ENCODE results near the gene MSRB2. TPM values are rescaled to one million over a fixed set of nuclear protein-coding genes. Genes with fewer than 3 reads are reported as not detected.

The MSRB2 gene
- total and polyA plus RNA-seq, 2 donors (not counting 1 experiment from before 2014, with no cell fraction given): 1.5 to 3.0 TPM

DNA sequence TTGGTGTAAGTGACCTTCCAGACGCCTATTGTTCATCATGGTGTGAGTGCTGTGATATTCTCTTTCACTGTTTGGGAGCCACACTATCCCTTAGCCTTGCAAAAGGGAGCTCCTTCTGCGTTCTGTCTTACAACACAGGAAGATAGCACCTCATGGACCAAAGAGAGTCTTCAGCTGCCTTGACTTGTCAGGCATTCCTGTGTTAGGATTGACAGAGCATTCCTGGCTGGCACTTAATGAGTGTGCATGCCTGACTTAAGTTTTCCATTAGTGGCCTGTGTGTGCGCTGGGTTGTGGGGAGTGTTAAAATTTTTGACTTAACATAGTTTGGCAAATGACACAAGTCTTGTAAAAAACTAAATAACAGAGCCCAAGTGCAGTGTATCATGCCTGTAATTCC lies 21.9 kb upstream of the MSRB2 start:
- POLR2A ChIA-PET: no interaction called here
- no peaks in the 10 kb centered on the region for H3K9me3 Mint-ChIP-seq (ENCODE audit: insufficient read depth)
- WGBS (ENCODE audit: insufficient coverage): 100% methylated on average over 1 of the region's 3 CpGs

GRCh38 chr10:23075672-23076071 lies 19.7 kb upstream of the MSRB2 start:
- Histone ChIP-seq H2AFZ (ENCODE audit: insufficient read depth, low read depth, low read length, poor library complexity, severe bottlenecking) (no peak overlapping the region), H3K36me3 (replicated peaks in 1 of 2; ENCODE audit: control extremely low read depth in 1 of 2, control insufficient read depth in 1 of 2, extremely low read depth in 1 of 2, insufficient read depth in 2 of 2, low read length in 1 of 2) (no peaks in the 10 kb centered on the region), H4K20me1 (ENCODE audit: control insufficient read depth, insufficient read depth, low read length, poor library complexity, severe bottlenecking) (no peaks in the 10 kb centered on the region), H3K4me1 (ENCODE audit: control insufficient read depth in 2 of 2, insufficient read depth in 2 of 2, low read length in 2 of 2) (no peaks in the 10 kb centered on the region), H3K4me2 (replicated peaks; ENCODE audit: low read depth, low read length, poor library complexity, severe bottlenecking) (no peak overlapping the region), H3K27ac (ENCODE audit: low read length in 2 of 2) (no peak overlapping the region), H3K9me3 (ENCODE audit: control extremely low read depth in 1 of 3, control insufficient read depth in 2 of 3, insufficient read depth in 1 of 3, low read length in 2 of 3) (no peaks in the 10 kb centered on the region), H3K9ac (ENCODE audit: low read length) (no peak overlapping the region), H3K4me3 (ENCODE audit: control extremely low read depth in 1 of 5, extremely low read depth in 1 of 5, insufficient read depth in 1 of 5, low read depth in 2 of 5, low read length in 4 of 5) (no peak overlapping the region), H3K27me3 (replicated peaks in 1 of 4; ENCODE audit: control extremely low read depth in 1 of 4, control insufficient read depth in 3 of 4, insufficient read depth in 4 of 4, low read length in 3 of 4) (peaks cover 0 to 7% (median 6%) of the 10 kb centered on the region in 4 experiments), H3K79me2 (ENCODE audit: control insufficient read depth, insufficient read depth, low read length) (no peaks in the 10 kb centered on the region)
- H3K27me3 Mint-ChIP-seq: peaks cover 35% of the 10 kb centered on the region
- H3K4me3 Mint-ChIP-seq: no peak overlapping the region
- ChIA-PET POLR2A (no interaction called here), CTCF (no interaction called here)
- intact Hi-C loops (cut with micrococcal nuclease): no loop called here
- 100% methylated on average over 1 of the region's 3 CpGs for WGBS (ENCODE audit: insufficient coverage)
- no peaks in the 10 kb centered on the region for H3K9me3 Mint-ChIP-seq (ENCODE audit: insufficient read depth)
- H3K27ac Mint-ChIP-seq: no peak overlapping the region
- no peak for DNase-seq
- TF ChIP-seq EZH2 (IDR thresholded peaks at IDR 0.05; ENCODE audit: borderline replicate concordance, insufficient read depth, low read depth, low read length, poor library complexity, severe bottlenecking) (no peak), CTCF (IDR thresholded peaks at IDR 0.05) (no peak)
- no peaks in the 10 kb centered on the region for H3K4me1 Mint-ChIP-seq
- ATAC-seq (ENCODE audit: low read depth): no peak

More for the DNA sequence above, 21.9 kb upstream of the MSRB2 start:
- no peaks in the 10 kb centered on the region for H4K20me1 ChIP-seq (ENCODE audit: control insufficient read depth, insufficient read depth, low read length, poor library complexity, severe bottlenecking)
- H3K9ac ChIP-seq (ENCODE audit: low read length): no peak overlapping the region
- no peaks in the 10 kb centered on the region for H3K4me1 ChIP-seq (ENCODE audit: control insufficient read depth in 2 of 2, insufficient read depth in 2 of 2, low read length in 2 of 2)
- no peak overlapping the region for H3K4me3 Mint-ChIP-seq
- H3K27me3 Mint-ChIP-seq: peaks cover 29% of the 10 kb centered on the region
- no peak overlapping the region for H2AFZ ChIP-seq (ENCODE audit: insufficient read depth, low read depth, low read length, poor library complexity, severe bottlenecking)
- no peak overlapping the region for H3K4me3 ChIP-seq (ENCODE audit: control extremely low read depth in 1 of 5, extremely low read depth in 1 of 5, insufficient read depth in 1 of 5, low read depth in 2 of 5, low read length in 4 of 5)
- H3K4me2 ChIP-seq (replicated peaks; ENCODE audit: low read depth, low read length, poor library complexity, severe bottlenecking): no peak overlapping the region
- no peaks in the 10 kb centered on the region for H3K9me3 ChIP-seq (ENCODE audit: control extremely low read depth in 1 of 3, control insufficient read depth in 2 of 3, insufficient read depth in 1 of 3, low read length in 2 of 3)
- DNase-seq: no peak
- no peak overlapping the region for H3K27ac Mint-ChIP-seq
- H3K4me1 Mint-ChIP-seq: no peaks in the 10 kb centered on the region
- no peak for TF ChIP-seq EZH2 (IDR thresholded peaks at IDR 0.05; ENCODE audit: borderline replicate concordance, insufficient read depth, low read depth, low read length, poor library complexity, severe bottlenecking)
- TF ChIP-seq CTCF (IDR thresholded peaks at IDR 0.05): no peak
- no peaks in the 10 kb centered on the region for H3K79me2 ChIP-seq (ENCODE audit: control insufficient read depth, insufficient read depth, low read length)
- H3K27me3 ChIP-seq (replicated peaks in 1 of 4; ENCODE audit: control extremely low read depth in 1 of 4, control insufficient read depth in 3 of 4, insufficient read depth in 4 of 4, low read length in 3 of 4): peaks cover 0 to 10% (median 4%) of the 10 kb centered on the region in 4 experiments
- ATAC-seq (ENCODE audit: low read depth): no peak
- no peak overlapping the region for H3K27ac ChIP-seq (ENCODE audit: low read length in 2 of 2)
- intact Hi-C loops (cut with micrococcal nuclease): no loop called here
- CTCF ChIA-PET: interaction anchor here (0.6 kb wide), 1 partner anchor 92 kb away, joined by 3 read pairs; no protein-coding TSS in a partner anchor
- H3K36me3 ChIP-seq (replicated peaks in 1 of 2; ENCODE audit: control extremely low read depth in 1 of 2, control insufficient read depth in 1 of 2, extremely low read depth in 1 of 2, insufficient read depth in 2 of 2, low read length in 1 of 2): no peaks in the 10 kb centered on the region
